Choroid plexus epithelial cell (primary cell): ENCODE data around the gene UPB1.
A peak's percentile ranks its signal among the peaks of the same experiment; 100 is the strongest.

ENCODE experiments used
- DNase-seq: peaks from one replicate; pipeline ENCODE4 v3.0.0-alpha.2; 2010; ENCODE audit warnings: low read depth
- H3K4me3 ChIP-seq: 2 replicates; pipeline ENCODE4 v1.5.1; 2011; ENCODE audit warnings: low read depth, mild to moderate bottlenecking, control low read depth, low read length, moderate library complexity
- CTCF ChIP-seq: conservative IDR thresholded peaks from 2 replicates; pipeline ENCODE4 v1.5.1; 2011; ENCODE audit warnings: low read depth, mild to moderate bottlenecking, control low read depth, inconsistent platforms, low read length, moderate library complexity

Gene UPB1

GRCh38 chr22:24541681-24542515 lies 46.8 kb downstream of the UPB1 start:
- no peak for TF ChIP-seq CTCF
- no peak overlapping the region for H3K4me3 ChIP-seq
- no peak for DNase-seq

- no peak overlapping the region for H3K4me3 ChIP-seq
- DNase-seq, result no peak
- TF ChIP-seq CTCF, result no peak
Measured at GRCh38 chr22:24542641-24543040, 47.5 kb downstream of the UPB1 start.

- H3K4me3 ChIP-seq, result no peak overlapping the region
- no peak for DNase-seq
- no peak for TF ChIP-seq CTCF
Measured at GRCh38 chr22:24543185-24543601, 48.1 kb downstream of the UPB1 start.

GRCh38 chr22:24543679-24544243 lies 48.6 kb downstream of the UPB1 start:
- no peak for DNase-seq
- TF ChIP-seq CTCF, result no peak

GRCh38 chr22:24548812-24549211 lies 53.7 kb downstream of the UPB1 start:
- no peak for DNase-seq
- no peak overlapping the region for H3K4me3 ChIP-seq
- TF ChIP-seq CTCF, result no peak

More at GRCh38 chr22:24543679-24544243, 48.6 kb downstream of the UPB1 start:
- H3K4me3 ChIP-seq, result no peak overlapping the region

- TF ChIP-seq CTCF, result no peak
- peak; percentile 13 for DNase-seq
- H3K4me3 ChIP-seq, result no peak overlapping the region
Measured at GRCh38 chr22:24550028-24550901, 55.1 kb downstream of the UPB1 start.
